NCI-H2107 (cell line): Measurements from ENCODE around the gene OR4P4.

Experiments
- DNase-seq: peaks from one replicate; lab custom pipeline; 2025; lab: John Stamatoyannopoulos, UW

OR4P4 gene

GRCh38 chr11:55634813-55635212 is at the start of gene OR4P4:
Gene OR4P4, plus strand, starts transcription at chr11:55635113.
- DNase-seq = no peak

- no peak for DNase-seq
These were observed 27.4 kb upstream of the OR4P4 start, which contains the start of gene OR4C11 for GRCh38 chr11:55607545-55607944. Gene OR4C11, minus strand, starts transcription at chr11:55607645. Its CDS starts 3,272 bp downstream, at chr11:55604373.

GRCh38 chr11:55624531-55624930 is 10.4 kb upstream of the OR4P4 start:
- DNase-seq = no peak

GRCh38 chr11:55648027-55648426 is 13.1 kb downstream of the OR4P4 start, which contains the start of gene OR4S2:
Gene OR4S2, plus strand, starts transcription at chr11:55648327. Its CDS starts 2,577 bp downstream, at chr11:55650904.
- DNase-seq = no peak

GRCh38 chr11:55652560-55652959 is 17.6 kb downstream of the OR4P4 start:
- no peak for DNase-seq

- DNase-seq = no peak
These were observed 20.2 kb downstream of the OR4P4 start for GRCh38 chr11:55655096-55655495.

GRCh38 chr11:55658031-55658573 is 23.2 kb downstream of the OR4P4 start:
- DNase-seq = no peak

GRCh38 chr11:55658608-55659007 is 23.7 kb downstream of the OR4P4 start:
- DNase-seq = no peak

GRCh38 chr11:55661901-55662300 is 27.0 kb downstream of the OR4P4 start, which contains the start of gene OR4C6:
Gene OR4C6, plus strand, starts transcription at chr11:55662201. Its CDS starts 2,966 bp downstream, at chr11:55665167.
- DNase-seq = no peak

- no peak for DNase-seq
These were observed 34.5 kb downstream of the OR4P4 start for GRCh38 chr11:55669376-55669775.

GRCh38 chr11:55673860-55674259 is 38.9 kb downstream of the OR4P4 start:
- no peak for DNase-seq
